Uterus (tissue), 2 donors: ENCODE measurements around the gene LRRC52.

ENCODE experiments used
- CTCF ChIP-seq, 4 experiments: fragments of 200-600 bp in 2 of 4; fragments of 450-650 bp in 2 of 4; sonication (generic) in 2 of 4; IDR thresholded peaks; one replicate each; pipeline ENCODE4 v1.5.1; 2016 to 2019; ENCODE audit warnings: antibody characterized with exemption in 4 of 4, mild to moderate bottlenecking in 2 of 4, moderate library complexity in 1 of 4
- POLR2A ChIP-seq, 2 donors: fragments of 450-650 bp; IDR thresholded peaks; one replicate each; pipeline ENCODE4 v1.6.1; 2016; ENCODE audit warnings: antibody characterized with exemption in 2 of 2, mild to moderate bottlenecking in 1 of 2, moderate library complexity in 1 of 2

- TF ChIP-seq CTCF (IDR thresholded peaks at IDR 0.05) (no peak), POLR2A (IDR thresholded peaks at IDR 0.05) (no peak)
Measured at GRCh38 chr1:165576536-165576935, 32.7 kb downstream of the LRRC52 start.
